HTERT RPE-1 (cell line): Measurements from ENCODE around the gene ARHGEF9.
"Not testable (repeated sequence)": the region's sequence is repeated elsewhere in the genome, so short reads cannot be mapped to it uniquely, and the experiment has no call there.

Experiments
- in situ Hi-C: fragments of 300-500 bp; cut with MboI; formaldehyde crosslinking; loops from 4 replicates; pipeline ENCODE4 v1.14.3; 2020; ENCODE audit warnings: low sequenced_read_pairs

Gene ARHGEF9

GRCh38 chrX:63664741-63665140, 120.3 kb downstream of the ARHGEF9 start:
- in situ Hi-C loops = no loop called here

- in situ Hi-C loops = no loop called here
Observed at GRCh38 chrX:63664083-63664482, 120.9 kb downstream of the ARHGEF9 start.

DNA sequence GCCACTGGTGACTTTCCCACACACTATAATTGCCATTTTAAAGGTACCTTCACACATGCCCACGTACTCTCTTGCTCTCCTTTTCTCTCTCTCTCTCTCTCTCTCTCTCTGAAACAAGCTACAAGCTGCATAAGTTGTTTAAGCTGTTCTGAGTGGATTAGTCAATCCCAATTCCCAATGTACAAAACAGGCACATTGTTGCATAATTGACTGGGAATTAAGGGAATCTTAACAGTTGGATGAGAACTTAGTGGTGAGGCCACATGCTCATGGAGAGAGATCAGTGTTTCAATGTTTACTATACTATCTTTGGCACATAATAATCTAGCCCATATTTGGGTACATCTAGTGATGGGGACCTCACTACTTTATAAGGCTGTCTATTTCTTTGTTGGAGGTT, 123.3 kb downstream of the ARHGEF9 start:
- in situ Hi-C loops = no loop called here

- in situ Hi-C loops = no loop called here
Observed at GRCh38 chrX:63658920-63659319, 126.1 kb downstream of the ARHGEF9 start.

- in situ Hi-C loops = no loop called here
Observed at GRCh38 chrX:63657821-63658220, 127.2 kb downstream of the ARHGEF9 start.

- in situ Hi-C loops = no loop called here
Observed at GRCh38 chrX:63656871-63657580, 128.0 kb downstream of the ARHGEF9 start.

GRCh38 chrX:63652086-63652765, 132.8 kb downstream of the ARHGEF9 start:
- in situ Hi-C loops = no loop called here

DNA sequence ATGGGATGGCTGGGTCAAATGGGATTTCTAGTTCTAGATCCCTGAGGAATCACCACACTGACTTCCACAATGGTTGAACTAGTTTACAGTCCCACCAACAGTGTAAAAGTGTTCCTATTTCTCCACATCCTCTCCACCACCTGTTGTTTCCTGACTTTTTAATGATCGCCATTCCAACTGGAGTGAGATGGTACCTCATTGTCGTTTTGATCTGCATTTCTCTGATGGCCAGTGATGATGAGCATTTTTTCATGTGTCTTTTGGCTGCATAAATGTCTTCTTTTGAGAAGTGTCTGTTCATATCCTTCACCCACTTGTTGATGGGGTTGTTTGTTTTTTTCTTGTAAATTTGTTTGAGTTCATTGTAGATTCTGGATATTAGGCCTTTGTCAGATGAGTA, 139.3 kb downstream of the ARHGEF9 start:
- in situ Hi-C loops = not testable (repeated sequence)

DNA sequence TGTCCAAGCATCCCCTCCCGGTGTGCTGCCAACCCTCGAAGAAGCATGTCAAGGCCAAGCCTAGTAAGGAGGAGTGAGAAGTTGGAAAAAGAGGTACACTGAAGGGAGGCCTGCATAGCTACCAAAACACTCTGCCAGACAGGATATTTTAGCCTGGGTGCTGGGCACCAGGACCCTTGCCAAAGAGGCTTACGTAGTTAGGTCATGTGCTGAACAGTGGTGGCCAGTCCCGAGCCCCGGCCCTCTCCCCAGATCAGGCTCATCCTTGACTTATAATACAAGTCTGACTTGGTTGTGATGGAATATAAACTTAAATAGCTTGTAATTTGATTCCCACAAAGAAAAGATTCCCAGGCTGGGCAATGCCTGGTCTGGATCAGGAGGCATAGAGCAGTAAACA, 149.3 kb downstream of the ARHGEF9 start:
- in situ Hi-C loops = no loop called here

GRCh38 chrX:63613531-63614028, 171.4 kb downstream of the ARHGEF9 start:
- in situ Hi-C loops = no loop called here

GRCh38 chrX:63585936-63586335, 199.1 kb downstream of the ARHGEF9 start:
- in situ Hi-C loops = no loop called here
